Natural killer cell (primary cell): ENCODE measurements around the gene CHTOP. TPM values are rescaled to one million over a fixed set of nuclear protein-coding genes. Genes with fewer than 3 reads are reported as not detected.
A peak's percentile ranks its signal among the peaks of the same experiment; 100 is the strongest.

Source experiments
- ATAC-seq, 3 donors: fragments of 150-1000 bp in 2 of 3; fragments of 200-7000 bp in 1 of 3; cut with Tn5 transposase; 1 replicate in 1 of 3; 2 replicates in 2 of 3; pipeline ENCODE4 v1.10.0; 2021; ENCODE audit warnings: mild to moderate bottlenecking in 2 of 3, moderate library complexity in 2 of 3
- DNase-seq, 2 donors: peaks; one replicate each; pipeline versions ENCODE4 v3.0.0 to v3.0.0-alpha.2; 2013 to 2021; ENCODE audit warnings: mixed read lengths in 1 of 2
- H3K27ac ChIP-seq: one replicate; pipeline ENCODE4 v1.5.1; 2013; ENCODE audit warnings: mild to moderate bottlenecking, low read length
- H3K27me3 ChIP-seq: one replicate; pipeline ENCODE4 v1.6.1; 2013; ENCODE audit warnings: low read length; ENCODE audit not compliant: control insufficient read depth, insufficient read depth
- H3K36me3 ChIP-seq: one replicate; pipeline ENCODE4 v1.6.1; 2013; ENCODE audit warnings: low read length; ENCODE audit not compliant: control insufficient read depth, insufficient read depth
- H3K4me1 ChIP-seq: one replicate; pipeline ENCODE4 v1.6.1; 2013; ENCODE audit warnings: low read length; ENCODE audit not compliant: control insufficient read depth, insufficient read depth
- H3K4me3 ChIP-seq: one replicate; pipeline ENCODE4 v1.5.1; 2013; ENCODE audit warnings: low read length
- H3K9me3 ChIP-seq: one replicate; pipeline ENCODE4 v1.6.1; 2013; ENCODE audit warnings: low read length; ENCODE audit not compliant: control insufficient read depth, insufficient read depth
- H3K27ac Mint-ChIP-seq, 2 donors: one replicate each; pipeline ENCODE4 v1.8.0; 2022; ENCODE audit warnings: mild to moderate bottlenecking in 2 of 2, mixed read lengths in 2 of 2, moderate library complexity in 1 of 2
- H3K27me3 Mint-ChIP-seq, 2 donors: one replicate each; pipeline ENCODE4 v1.8.0; 2022; ENCODE audit warnings: low read depth in 2 of 2, mixed read lengths in 2 of 2
- H3K36me3 Mint-ChIP-seq: one replicate; pipeline ENCODE4 v1.8.0; 2022; ENCODE audit warnings: mixed read lengths
- H3K4me1 Mint-ChIP-seq, 2 donors: one replicate each; pipeline ENCODE4 v1.8.0; 2022; ENCODE audit warnings: mixed read lengths in 2 of 2
- H3K4me3 Mint-ChIP-seq: one replicate; pipeline ENCODE4 v1.8.0; 2022; ENCODE audit warnings: mild to moderate bottlenecking, moderate library complexity, mixed read lengths
- H3K9me3 Mint-ChIP-seq, 2 donors: one replicate each; pipeline ENCODE4 v1.8.0; 2022; ENCODE audit warnings: mixed read lengths in 2 of 2
- WGBS: methylation state at CpG from one replicate; pipeline ENCODE4 v1.1.7; 2013; ENCODE audit warnings: missing lambda C conversion rate; ENCODE audit not compliant: insufficient coverage; 5-methylcytosine and 5-hydroxymethylcytosine counted together
- intact Hi-C: fragments of 100-400 bp; cut with micrococcal nuclease; formaldehyde crosslinking; loops from one replicate; pipeline ENCODE4 v1.14.2; 2022
- total RNA-seq, 4 donors: library from RNA; stranded (reverse); fragments of 120-200 nt in 1 of 4; gene quantifications; one replicate each; pipeline versions ENCODE4 v1.2.3 to v1.2.4, GENCODE V29; 2013 to 2022
- TF ChIP-seq, protein P1 (sequence below): fragments of 200-600 bp; IDR thresholded peaks from one replicate; pipeline ENCODE4 v1.8.0; 2022; ENCODE audit warnings: antibody characterized with exemption

CHTOP gene
- total RNA-seq, 3 donors from 2014 or later (not counting 1 experiment from before 2014, with no cell fraction given): 94.7 to 110 (median 106) TPM

DNA sequence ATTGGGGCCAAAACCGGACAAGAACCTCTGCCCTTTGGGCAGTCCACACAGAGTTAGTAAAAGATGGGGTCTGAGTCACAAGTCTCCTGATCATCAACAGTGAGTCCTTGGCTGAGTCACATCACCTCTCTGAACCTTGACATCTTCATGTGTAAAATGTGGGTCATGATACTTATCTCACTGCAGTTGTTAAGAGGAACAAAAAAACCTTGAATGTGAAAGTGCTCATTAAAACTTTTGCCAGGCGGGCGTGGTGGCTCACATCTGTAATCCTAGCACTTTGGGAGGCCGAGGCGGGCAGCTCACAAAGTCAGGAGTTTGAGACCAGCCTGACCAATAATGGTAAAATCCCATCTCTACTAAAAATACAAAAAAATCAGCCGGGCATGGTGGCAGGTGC, 36.7 kb upstream of the CHTOP start:
- Histone ChIP-seq H3K4me3 (no peak overlapping the region), H3K27ac (no peak overlapping the region), H3K4me1 (peaks cover 14% of the 10 kb centered on the region), H3K9me3 (no peaks in the 10 kb centered on the region), H3K36me3 (no peaks in the 10 kb centered on the region), H3K27me3 (no peaks in the 10 kb centered on the region)
- 89% methylated on average over 6 of the region's 6 CpGs for WGBS
- H3K27ac Mint-ChIP-seq: no peak overlapping the region
- ATAC-seq: no peak
- no peaks in the 10 kb centered on the region for H3K4me1 Mint-ChIP-seq
- no peak for DNase-seq
- H3K4me3 Mint-ChIP-seq: no peak overlapping the region
- H3K36me3 Mint-ChIP-seq: no peaks in the 10 kb centered on the region
- no peaks in the 10 kb centered on the region for H3K9me3 Mint-ChIP-seq
- H3K27me3 Mint-ChIP-seq: no peaks in the 10 kb centered on the region
- intact Hi-C loops: no loop called here
- TF ChIP-seq, protein P1, sequence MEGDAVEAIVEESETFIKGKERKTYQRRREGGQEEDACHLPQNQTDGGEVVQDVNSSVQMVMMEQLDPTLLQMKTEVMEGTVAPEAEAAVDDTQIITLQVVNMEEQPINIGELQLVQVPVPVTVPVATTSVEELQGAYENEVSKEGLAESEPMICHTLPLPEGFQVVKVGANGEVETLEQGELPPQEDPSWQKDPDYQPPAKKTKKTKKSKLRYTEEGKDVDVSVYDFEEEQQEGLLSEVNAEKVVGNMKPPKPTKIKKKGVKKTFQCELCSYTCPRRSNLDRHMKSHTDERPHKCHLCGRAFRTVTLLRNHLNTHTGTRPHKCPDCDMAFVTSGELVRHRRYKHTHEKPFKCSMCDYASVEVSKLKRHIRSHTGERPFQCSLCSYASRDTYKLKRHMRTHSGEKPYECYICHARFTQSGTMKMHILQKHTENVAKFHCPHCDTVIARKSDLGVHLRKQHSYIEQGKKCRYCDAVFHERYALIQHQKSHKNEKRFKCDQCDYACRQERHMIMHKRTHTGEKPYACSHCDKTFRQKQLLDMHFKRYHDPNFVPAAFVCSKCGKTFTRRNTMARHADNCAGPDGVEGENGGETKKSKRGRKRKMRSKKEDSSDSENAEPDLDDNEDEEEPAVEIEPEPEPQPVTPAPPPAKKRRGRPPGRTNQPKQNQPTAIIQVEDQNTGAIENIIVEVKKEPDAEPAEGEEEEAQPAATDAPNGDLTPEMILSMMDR: no peak

DNA sequence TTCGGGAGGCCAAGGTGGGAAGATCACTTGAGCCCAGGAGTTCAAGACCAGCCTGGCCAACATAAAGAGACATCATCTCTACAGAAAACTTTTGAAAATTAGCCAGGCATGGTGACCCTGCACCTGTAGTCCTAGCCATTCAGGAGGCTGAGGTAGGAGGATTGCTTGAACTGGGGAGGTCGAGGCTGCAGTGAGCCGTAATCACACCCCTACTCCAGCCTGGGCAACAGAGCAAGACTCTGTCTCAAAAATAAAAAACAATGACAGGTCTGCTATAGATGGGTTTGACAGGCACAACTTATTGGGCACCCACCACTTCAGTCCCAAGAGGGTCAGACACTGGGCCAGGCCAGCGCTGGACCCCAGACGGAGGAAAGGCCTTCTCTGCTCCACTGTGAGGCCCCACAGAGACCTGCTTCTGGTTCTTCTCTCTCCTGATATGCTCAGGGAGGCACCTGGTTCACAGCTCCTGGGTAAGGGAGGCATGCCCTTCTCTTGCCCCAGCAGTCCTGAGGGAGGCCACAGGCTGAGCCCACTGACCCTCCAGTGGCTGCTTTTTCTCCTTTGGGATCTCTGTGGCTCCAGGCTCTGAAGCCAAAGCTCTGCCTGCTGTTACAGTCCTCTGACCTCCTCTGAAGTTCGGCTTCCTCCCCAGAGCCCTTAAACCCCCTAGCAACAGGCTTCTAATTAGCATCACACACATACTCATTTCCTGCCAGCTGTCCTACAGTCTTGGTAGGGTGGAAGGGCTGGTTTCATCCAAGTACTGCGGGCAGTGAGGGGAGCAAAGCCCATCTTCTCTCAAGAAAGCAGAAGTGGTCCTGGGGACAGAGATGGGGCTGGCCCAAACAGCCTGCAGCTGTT, 35.3 kb upstream of the CHTOP start:
- Histone ChIP-seq H3K36me3 (no peaks in the 10 kb centered on the region), H3K27ac (peak overlapping the region; percentile 67), H3K9me3 (no peaks in the 10 kb centered on the region), H3K4me3 (no peak overlapping the region), H3K4me1 (peaks cover 14% of the 10 kb centered on the region), H3K27me3 (no peaks in the 10 kb centered on the region)
- TF ChIP-seq, protein P1: no peak
- DNase-seq (peak in 1 of 2 donors; percentile 34), ATAC-seq (peak in 2 of 3 donors; percentile 24 to 45)
- Mint-ChIP-seq H3K4me3 (no peak overlapping the region), H3K9me3 (no peaks in the 10 kb centered on the region), H3K27ac (no peak overlapping the region), H3K36me3 (no peaks in the 10 kb centered on the region), H3K27me3 (peaks cover 0 to 2% of the 10 kb centered on the region in 2 donors), H3K4me1 (no peaks in the 10 kb centered on the region)
- intact Hi-C loops: no loop called here
- WGBS: 55% methylated on average over 7 of the region's 7 CpGs

DNA sequence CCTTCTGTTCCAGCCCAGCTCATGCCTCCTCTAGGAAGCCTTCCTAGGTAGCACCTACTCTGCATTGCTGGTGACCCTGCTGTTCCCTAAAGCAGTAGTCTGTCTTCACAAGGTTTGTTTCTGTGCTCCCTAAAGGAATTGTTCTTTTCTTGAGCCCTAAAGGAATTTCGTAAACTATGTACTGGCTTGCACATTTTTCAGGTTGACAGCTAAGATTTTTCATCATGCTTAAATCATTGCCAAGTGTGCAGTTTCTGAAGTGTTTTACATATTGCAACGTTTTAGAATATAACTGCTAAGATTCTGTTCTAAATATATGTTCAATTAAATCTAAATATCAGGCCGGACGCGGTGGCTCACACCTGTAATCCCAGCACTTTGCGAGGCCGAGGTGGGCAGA, 34.0 kb upstream of the CHTOP start:
- WGBS: 100% methylated on average over 3 of the region's 7 CpGs

More for the DNA sequence above, 34.0 kb upstream of the CHTOP start:
- Mint-ChIP-seq H3K4me3 (no peak overlapping the region), H3K9me3 (no peaks in the 10 kb centered on the region), H3K4me1 (no peaks in the 10 kb centered on the region), H3K27me3 (peaks cover 0 to 2% of the 10 kb centered on the region in 2 donors), H3K36me3 (no peaks in the 10 kb centered on the region), H3K27ac (no peak overlapping the region)
- Histone ChIP-seq H3K4me3 (no peak overlapping the region), H3K4me1 (peaks cover 14% of the 10 kb centered on the region), H3K9me3 (no peaks in the 10 kb centered on the region), H3K27ac (no peak overlapping the region), H3K27me3 (no peaks in the 10 kb centered on the region), H3K36me3 (no peaks in the 10 kb centered on the region)
- TF ChIP-seq, protein P1: no peak
- ATAC-seq (no peak), DNase-seq (no peak)
- intact Hi-C loops: no loop called here
